ENCODE data around the gene STEAP1.

Gene STEAP1

DNA sequence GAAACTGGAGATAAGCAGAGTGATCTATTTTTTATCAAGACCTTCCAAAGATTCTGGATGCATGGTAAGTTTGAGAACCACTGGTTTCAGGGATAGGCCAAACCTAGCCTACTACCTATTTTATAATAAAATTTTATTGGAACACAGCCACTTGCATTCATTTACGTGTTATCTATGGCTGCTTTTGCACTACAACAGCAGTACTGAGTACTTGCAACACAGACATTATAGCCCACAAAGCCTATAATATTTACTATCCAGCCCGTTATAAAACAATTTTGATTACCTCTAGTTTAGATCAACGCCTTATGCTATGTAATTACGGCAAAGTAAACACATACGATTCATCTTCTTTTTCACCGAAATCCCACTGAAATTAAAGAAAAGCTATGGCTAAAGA is 18.4 kb downstream of the STEAP1 start:
- no peaks in the 10 kb centered on the region for H3F3A ChIP-seq (ENCODE audit: low read depth)
- H3K9me3 ChIP-seq (ENCODE audit: insufficient read depth, low read depth, low read length), result peaks cover 6% of the 10 kb centered on the region; the same call in 1 of the 2 replicates
- no peak overlapping the region for H3K9ac ChIP-seq (ENCODE audit: low read depth, low read length, poor library complexity, severe bottlenecking)
- H3K4me1 ChIP-seq (ENCODE audit: insufficient read depth, low read length, poor library complexity, severe bottlenecking), result no peaks in the 10 kb centered on the region
- no peaks in the 10 kb centered on the region for H3K36me3 ChIP-seq (ENCODE audit: insufficient read depth, low read length)
- no peaks in the 10 kb centered on the region for H4K20me1 ChIP-seq (ENCODE audit: insufficient read depth, low read length, poor library complexity, severe bottlenecking)
- no peak for TF ChIP-seq EZH2phosphoT487 (IDR thresholded peaks at IDR 0.05; ENCODE audit: borderline replicate concordance)
- no peak for TF ChIP-seq CTCF (conservative IDR thresholded peaks at IDR 0.05; ENCODE audit: low read length)
- H3K4me3 ChIP-seq (ENCODE audit: low read length, poor library complexity, severe bottlenecking), result no peak overlapping the region
- H3K79me2 ChIP-seq (ENCODE audit: insufficient read depth, low read length), result no peaks in the 10 kb centered on the region
- no peak overlapping the region for H3K4me2 ChIP-seq (ENCODE audit: low read depth, low read length, poor library complexity, severe bottlenecking)
- no peak overlapping the region for H2AFZ ChIP-seq (ENCODE audit: low read length)
- no peaks in the 10 kb centered on the region for H3K9me2 ChIP-seq (replicated peaks; ENCODE audit: low read depth, low read length)
- no peaks in the 10 kb centered on the region for H3K27me3 ChIP-seq (ENCODE audit: insufficient read depth, low read length, poor library complexity, severe bottlenecking)

DNA sequence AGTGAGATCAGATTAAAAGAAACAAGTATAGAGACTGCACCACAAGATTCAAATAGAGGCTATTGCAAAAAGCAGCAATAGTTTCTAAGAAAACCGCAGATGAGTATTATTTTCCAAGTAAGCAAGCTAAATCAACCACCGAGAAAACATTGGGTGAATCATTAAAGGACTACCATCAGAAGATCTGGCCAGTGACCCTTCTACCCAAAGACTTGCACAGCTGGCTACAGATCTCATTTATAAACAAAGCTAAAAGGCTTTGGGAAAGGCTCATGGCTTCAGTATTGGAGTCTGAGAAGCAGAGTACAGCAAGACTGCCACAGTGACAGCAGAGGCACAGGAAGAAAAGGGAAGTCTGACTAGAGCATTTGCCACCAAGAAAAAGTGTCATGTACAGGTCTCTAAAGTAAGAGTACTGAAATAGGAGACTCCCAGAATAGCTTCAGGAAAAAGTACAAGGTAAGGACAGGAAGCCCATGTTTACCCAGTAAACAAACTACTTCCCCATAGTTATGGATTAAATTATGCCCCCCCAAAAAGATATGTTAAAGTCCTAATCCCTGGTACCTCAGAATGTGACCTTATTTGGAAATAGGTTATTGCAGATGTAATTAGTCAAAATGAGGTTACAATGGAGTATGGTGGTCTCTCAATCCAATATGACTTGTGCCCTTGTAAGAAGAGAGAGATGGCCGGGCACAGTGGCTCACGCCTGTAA is 19.0 kb downstream of the STEAP1 start:
- Histone ChIP-seq H3K4me2 (ENCODE audit: low read depth, low read length, poor library complexity, severe bottlenecking) (no peak overlapping the region), H3K79me2 (ENCODE audit: insufficient read depth, low read length) (no peaks in the 10 kb centered on the region), H4K20me1 (ENCODE audit: insufficient read depth, low read length, poor library complexity, severe bottlenecking) (no peaks in the 10 kb centered on the region), H3K9ac (ENCODE audit: low read depth, low read length, poor library complexity, severe bottlenecking) (no peak overlapping the region), H3K9me2 (replicated peaks; ENCODE audit: low read depth, low read length) (no peaks in the 10 kb centered on the region), H3K36me3 (ENCODE audit: insufficient read depth, low read length) (no peaks in the 10 kb centered on the region), H3F3A (ENCODE audit: low read depth) (no peaks in the 10 kb centered on the region), H3K9me3 (ENCODE audit: insufficient read depth, low read depth, low read length) (peaks cover 6% of the 10 kb centered on the region; the same call in 1 of the 2 replicates), H3K4me1 (ENCODE audit: insufficient read depth, low read length, poor library complexity, severe bottlenecking) (no peaks in the 10 kb centered on the region), H2AFZ (ENCODE audit: low read length) (no peak overlapping the region), H3K27me3 (ENCODE audit: insufficient read depth, low read length, poor library complexity, severe bottlenecking) (no peaks in the 10 kb centered on the region), H3K4me3 (ENCODE audit: low read length, poor library complexity, severe bottlenecking) (no peak overlapping the region)
- TF ChIP-seq CTCF (conservative IDR thresholded peaks at IDR 0.05; ENCODE audit: low read length), result no peak
- TF ChIP-seq EZH2phosphoT487 (IDR thresholded peaks at IDR 0.05; ENCODE audit: borderline replicate concordance), result no peak

DNA sequence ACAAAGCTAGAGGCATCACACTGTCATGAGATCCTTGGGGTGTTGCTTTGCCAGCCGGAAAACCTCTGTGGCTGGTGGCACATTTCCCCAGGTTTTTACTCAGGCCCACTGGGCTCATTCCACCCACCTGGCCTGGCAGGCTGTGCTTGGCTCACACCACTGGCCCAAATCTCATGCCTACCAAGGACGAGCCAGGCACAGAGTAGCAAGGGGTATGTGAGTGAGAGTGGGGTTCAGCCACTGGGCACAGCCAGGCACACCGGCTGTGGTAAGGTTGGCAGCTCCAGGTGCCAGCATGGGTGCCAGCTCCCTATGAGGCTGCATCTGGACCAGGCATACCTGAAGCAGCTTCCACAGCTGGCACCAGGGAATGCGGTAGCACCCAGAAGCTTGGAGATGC is 21.4 kb downstream of the STEAP1 start:
- Histone ChIP-seq H4K20me1 (ENCODE audit: insufficient read depth, low read length, poor library complexity, severe bottlenecking) (no peaks in the 10 kb centered on the region), H3K27me3 (ENCODE audit: insufficient read depth, low read length, poor library complexity, severe bottlenecking) (no peaks in the 10 kb centered on the region), H3K9me3 (ENCODE audit: insufficient read depth, low read depth, low read length) (peaks cover 6% of the 10 kb centered on the region; the same call in 1 of the 2 replicates), H3K4me3 (ENCODE audit: low read length, poor library complexity, severe bottlenecking) (no peak overlapping the region), H3K9ac (ENCODE audit: low read depth, low read length, poor library complexity, severe bottlenecking) (no peak overlapping the region), H3K79me2 (ENCODE audit: insufficient read depth, low read length) (no peaks in the 10 kb centered on the region), H3K36me3 (ENCODE audit: insufficient read depth, low read length) (no peaks in the 10 kb centered on the region), H3K9me2 (replicated peaks; ENCODE audit: low read depth, low read length) (no peaks in the 10 kb centered on the region), H3F3A (ENCODE audit: low read depth) (no peaks in the 10 kb centered on the region), H2AFZ (ENCODE audit: low read length) (no peak overlapping the region), H3K4me1 (ENCODE audit: insufficient read depth, low read length, poor library complexity, severe bottlenecking) (no peaks in the 10 kb centered on the region), H3K4me2 (ENCODE audit: low read depth, low read length, poor library complexity, severe bottlenecking) (no peak overlapping the region)
- TF ChIP-seq EZH2phosphoT487 (IDR thresholded peaks at IDR 0.05; ENCODE audit: borderline replicate concordance) (no peak), CTCF (conservative IDR thresholded peaks at IDR 0.05; ENCODE audit: low read length) (no peak)
